HG03139 (cell line): ENCODE results near the gene ARRDC2.
"Not testable (repeated sequence)": the region's sequence is repeated elsewhere in the genome, so short reads cannot be mapped to it uniquely, and the experiment has no call there.

Experiments
- ATAC-seq: cut with Tn5 transposase; IDR thresholded peaks from one replicate; pipeline ENCODE4 v1.9.1; 2021; ENCODE audit not compliant: unreplicated experiment

Gene ARRDC2

GRCh38 chr19:17989425-17990094, 18.4 kb upstream of the ARRDC2 start:
- ATAC-seq = no peak

GRCh38 chr19:17993076-17993813, 14.7 kb upstream of the ARRDC2 start:
- no peak for ATAC-seq

- no peak for ATAC-seq
Measured at GRCh38 chr19:17996826-17997316, 11.1 kb upstream of the ARRDC2 start.

GRCh38 chr19:17997969-17998826, 9.8 kb upstream of the ARRDC2 start:
- ATAC-seq = no peak

- ATAC-seq = no peak
Measured at GRCh38 chr19:17998827-17999150, 9.2 kb upstream of the ARRDC2 start.

- ATAC-seq = no peak
Measured at GRCh38 chr19:17999684-18000479, 8.1 kb upstream of the ARRDC2 start.

GRCh38 chr19:18000480-18000914, 7.5 kb upstream of the ARRDC2 start:
- no peak for ATAC-seq

GRCh38 chr19:18000915-18001776, 6.8 kb upstream of the ARRDC2 start:
- peak; percentile 48 for ATAC-seq

- no peak for ATAC-seq
Measured at GRCh38 chr19:18001777-18002345, 6.1 kb upstream of the ARRDC2 start.

- no peak for ATAC-seq
Measured at GRCh38 chr19:18002347-18002850, 5.6 kb upstream of the ARRDC2 start.

- ATAC-seq = not testable (repeated sequence)
Measured at GRCh38 chr19:18005750-18006149, 2.2 kb upstream of the ARRDC2 start.

GRCh38 chr19:18007044-18007916, 690 bp upstream of the ARRDC2 start:
- no peak for ATAC-seq

- ATAC-seq = no peak
Measured at GRCh38 chr19:18008814-18009213, 844 bp downstream of the ARRDC2 start.

GRCh38 chr19:18009412-18010066, 1.6 kb downstream of the ARRDC2 start:
- no peak for ATAC-seq

- ATAC-seq = no peak
Measured at GRCh38 chr19:18010149-18010548, 2.2 kb downstream of the ARRDC2 start.

- ATAC-seq = no peak
Measured at GRCh38 chr19:18013210-18014111, 5.5 kb downstream of the ARRDC2 start.

- ATAC-seq = no peak
Measured at GRCh38 chr19:18014197-18014596, 6.2 kb downstream of the ARRDC2 start.
